Measurements from ENCODE around the gene LTBP3.

LTBP3 gene

GRCh38 chr11:65492637-65493366 lies 65.4 kb downstream of the LTBP3 start:
- DNase-seq = no peak

GRCh38 chr11:65492387-65492636 lies 65.8 kb downstream of the LTBP3 start:
- no peak for DNase-seq

GRCh38 chr11:65491614-65492386 lies 66.4 kb downstream of the LTBP3 start:
- DNase-seq = peak in 1 of 2 experiments; percentile 69

GRCh38 chr11:65491163-65491465 lies 67.0 kb downstream of the LTBP3 start:
- DNase-seq = no peak

- no peak for DNase-seq
Observed at GRCh38 chr11:65489706-65490320, 68.3 kb downstream of the LTBP3 start.

GRCh38 chr11:65489035-65489705 lies 69.0 kb downstream of the LTBP3 start:
- no peak for DNase-seq

Data from NCI-H1930 (cell line).